SU-DHL-6 (cell line): ENCODE data around the gene ARIH1.

Experiments used
- H2AFZ ChIP-seq: fragments of 200-600 bp; sonication (generic); 2 replicates; pipeline ENCODE4 v1.6.1; 2014; ENCODE audit warnings: low read depth, mild to moderate bottlenecking, moderate library complexity, mixed read lengths, antibody characterized with exemption, low read length; ENCODE audit not compliant: severe bottlenecking
- H3F3A ChIP-seq: fragments of 200-600 bp; shearing (Covaris generic); 2 replicates; pipeline ENCODE4 v1.6.0; 2016; ENCODE audit warnings: antibody characterized with exemption, mild to moderate bottlenecking; ENCODE audit not compliant: insufficient read depth
- H3K27ac ChIP-seq: fragments of 200-600 bp; sonication (generic); 2 replicates; pipeline ENCODE4 v1.5.1; 2016; ENCODE audit warnings: low read depth, mild to moderate bottlenecking, low read length, moderate library complexity, mixed read lengths
- H3K27me3 ChIP-seq: fragments of 200-600 bp; sonication (generic), shearing (Covaris generic); 2 replicates; pipeline ENCODE4 v1.6.0; 2014; ENCODE audit warnings: mild to moderate bottlenecking, low read length
- H3K36me3 ChIP-seq: fragments of 200-600 bp; sonication (generic); 2 replicates; pipeline ENCODE4 v1.6.1; 2014; ENCODE audit warnings: mild to moderate bottlenecking, low read length, mixed read lengths
- H3K4me2 ChIP-seq: fragments of 300-600, 200-600 bp; shearing (Covaris generic), sonication (generic); 2 replicates; pipeline ENCODE4 v1.6.0; 2014; ENCODE audit warnings: low read length, low read depth, mild to moderate bottlenecking; ENCODE audit not compliant: poor library complexity, severe bottlenecking
- H3K4me3 ChIP-seq: fragments of 200-600 bp; sonication (generic); 2 replicates; pipeline ENCODE4 v1.5.1; 2014; ENCODE audit warnings: antibody characterized with exemption, low read length, mild to moderate bottlenecking, mixed read lengths; ENCODE audit not compliant: insufficient read depth, poor library complexity, severe bottlenecking
- H3K79me2 ChIP-seq: fragments of 200-600 bp; sonication (generic); 2 replicates; pipeline ENCODE4 v1.6.1; 2014; ENCODE audit warnings: mild to moderate bottlenecking, low read length, moderate library complexity; ENCODE audit not compliant: insufficient read depth
- H3K9ac ChIP-seq: fragments of 200-600 bp; sonication (generic); 2 replicates; pipeline ENCODE4 v1.7.0; 2014; ENCODE audit warnings: mild to moderate bottlenecking, low read length
- H3K9me2 ChIP-seq: fragments of 200-600 bp; sonication (generic); replicated peaks from 2 replicates; pipeline ENCODE4 v1.6.1; 2014; ENCODE audit warnings: low read length; ENCODE audit not compliant: insufficient read depth
- H3K9me3 ChIP-seq: fragments of 200-600 bp; sonication (generic); 2 replicates; pipeline ENCODE4 v1.6.1; 2014; ENCODE audit warnings: low read length, mixed read lengths; ENCODE audit not compliant: insufficient read depth
- H4K20me1 ChIP-seq: fragments of 200-600 bp; sonication (generic); 2 replicates; pipeline ENCODE4 v1.6.1; 2014; ENCODE audit warnings: low read depth, mild to moderate bottlenecking, antibody characterized with exemption, low read length, moderate library complexity, mixed read lengths
- EZH2phosphoT487 ChIP-seq: fragments of 200-600 bp; sonication (generic), shearing (Covaris generic); conservative IDR thresholded peaks from 2 replicates; pipeline ENCODE4 v1.6.1; 2018; ENCODE audit warnings: mild to moderate bottlenecking, antibody characterized with exemption, low read length, moderate library complexity, mixed read lengths
- TF ChIP-seq, protein P1 (sequence below): fragments of 200-600 bp; sonication (generic); IDR thresholded peaks from one replicate; pipeline ENCODE4 v1.5.1; 2017; ENCODE audit warnings: antibody characterized with exemption, mild to moderate bottlenecking, low read length, moderate library complexity; ENCODE audit not compliant: insufficient read depth, poor library complexity, severe bottlenecking

ARIH1 gene

GRCh38 chr15:72590427-72590826 lies 116.3 kb downstream of the ARIH1 start:
- Histone ChIP-seq H3K9me2 (no peaks in the 10 kb centered on the region), H3F3A (no peaks in the 10 kb centered on the region), H3K36me3 (0 out of 2 replicates have a peak, but pooled peaks cover 2% of the 10 kb centered on the region), H3K27me3 (no peaks in the 10 kb centered on the region), H2AFZ (no peak overlapping the region), H3K9me3 (no peaks in the 10 kb centered on the region), H4K20me1 (no peaks in the 10 kb centered on the region), H3K4me3 (no peak overlapping the region), H3K79me2 (no peaks in the 10 kb centered on the region), H3K9ac (no peak overlapping the region), H3K27ac (no peak overlapping the region), H3K4me2 (no peak overlapping the region)
- TF ChIP-seq EZH2phosphoT487, result no peak
- TF ChIP-seq, protein P1, sequence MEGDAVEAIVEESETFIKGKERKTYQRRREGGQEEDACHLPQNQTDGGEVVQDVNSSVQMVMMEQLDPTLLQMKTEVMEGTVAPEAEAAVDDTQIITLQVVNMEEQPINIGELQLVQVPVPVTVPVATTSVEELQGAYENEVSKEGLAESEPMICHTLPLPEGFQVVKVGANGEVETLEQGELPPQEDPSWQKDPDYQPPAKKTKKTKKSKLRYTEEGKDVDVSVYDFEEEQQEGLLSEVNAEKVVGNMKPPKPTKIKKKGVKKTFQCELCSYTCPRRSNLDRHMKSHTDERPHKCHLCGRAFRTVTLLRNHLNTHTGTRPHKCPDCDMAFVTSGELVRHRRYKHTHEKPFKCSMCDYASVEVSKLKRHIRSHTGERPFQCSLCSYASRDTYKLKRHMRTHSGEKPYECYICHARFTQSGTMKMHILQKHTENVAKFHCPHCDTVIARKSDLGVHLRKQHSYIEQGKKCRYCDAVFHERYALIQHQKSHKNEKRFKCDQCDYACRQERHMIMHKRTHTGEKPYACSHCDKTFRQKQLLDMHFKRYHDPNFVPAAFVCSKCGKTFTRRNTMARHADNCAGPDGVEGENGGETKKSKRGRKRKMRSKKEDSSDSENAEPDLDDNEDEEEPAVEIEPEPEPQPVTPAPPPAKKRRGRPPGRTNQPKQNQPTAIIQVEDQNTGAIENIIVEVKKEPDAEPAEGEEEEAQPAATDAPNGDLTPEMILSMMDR, result no peak

DNA sequence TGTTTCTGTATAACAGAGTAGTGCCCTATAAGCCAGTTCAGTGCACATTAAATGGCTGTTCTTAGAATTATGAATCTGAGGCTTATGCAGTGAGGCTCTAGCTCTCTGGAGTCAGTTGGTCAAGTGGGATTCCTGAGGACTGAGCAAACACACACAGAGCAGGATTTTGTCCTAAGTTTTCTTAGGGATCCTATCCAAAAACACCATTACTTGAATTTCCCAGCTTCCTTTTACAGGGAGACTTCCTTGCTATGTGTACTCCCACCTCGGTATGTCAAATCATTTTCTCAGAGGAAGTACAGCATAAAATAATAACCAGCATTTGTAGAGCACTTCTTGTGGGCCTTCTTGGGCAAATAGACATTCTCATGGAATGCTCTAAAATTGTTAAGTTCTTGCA lies 117.2 kb downstream of the ARIH1 start:
- Histone ChIP-seq H3K79me2 (no peaks in the 10 kb centered on the region), H3K9me2 (no peaks in the 10 kb centered on the region), H3K9ac (no peak overlapping the region), H3K9me3 (no peaks in the 10 kb centered on the region), H3K4me3 (no peak overlapping the region), H3K4me2 (no peak overlapping the region), H2AFZ (no peak overlapping the region), H3K27ac (no peak overlapping the region), H3K36me3 (no peaks in the 10 kb centered on the region), H3F3A (no peaks in the 10 kb centered on the region), H3K27me3 (no peaks in the 10 kb centered on the region), H4K20me1 (no peaks in the 10 kb centered on the region)
- TF ChIP-seq EZH2phosphoT487, result no peak
- TF ChIP-seq, protein P1, result no peak

DNA sequence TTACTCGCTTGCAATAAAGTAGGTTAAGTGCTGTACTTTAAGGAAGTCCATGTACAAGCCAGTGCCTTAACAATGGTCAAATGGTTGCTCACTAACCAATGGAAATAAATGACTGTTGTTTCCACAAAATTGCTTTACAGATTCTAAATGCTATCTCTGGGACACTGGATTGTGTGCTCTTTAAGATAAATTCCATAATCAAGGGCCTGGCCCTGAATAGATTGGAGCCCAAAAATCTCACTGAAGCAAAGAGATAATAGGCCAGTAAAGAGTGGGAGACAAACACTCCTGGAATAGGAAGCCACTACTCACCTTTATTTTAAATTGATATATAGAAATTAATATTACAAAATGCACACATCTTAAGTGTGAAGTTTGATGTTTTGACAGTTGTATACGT lies 118.0 kb downstream of the ARIH1 start:
- Histone ChIP-seq H3K4me2 (no peak overlapping the region), H3K27me3 (no peaks in the 10 kb centered on the region), H3K9ac (no peak overlapping the region), H2AFZ (no peak overlapping the region), H3K36me3 (no peaks in the 10 kb centered on the region), H3K4me3 (no peak overlapping the region), H4K20me1 (no peaks in the 10 kb centered on the region), H3K9me3 (no peaks in the 10 kb centered on the region), H3K9me2 (no peaks in the 10 kb centered on the region), H3K27ac (no peak overlapping the region), H3K79me2 (no peaks in the 10 kb centered on the region), H3F3A (no peaks in the 10 kb centered on the region)
- no peak for TF ChIP-seq EZH2phosphoT487
- TF ChIP-seq, protein P1, result no peak

DNA sequence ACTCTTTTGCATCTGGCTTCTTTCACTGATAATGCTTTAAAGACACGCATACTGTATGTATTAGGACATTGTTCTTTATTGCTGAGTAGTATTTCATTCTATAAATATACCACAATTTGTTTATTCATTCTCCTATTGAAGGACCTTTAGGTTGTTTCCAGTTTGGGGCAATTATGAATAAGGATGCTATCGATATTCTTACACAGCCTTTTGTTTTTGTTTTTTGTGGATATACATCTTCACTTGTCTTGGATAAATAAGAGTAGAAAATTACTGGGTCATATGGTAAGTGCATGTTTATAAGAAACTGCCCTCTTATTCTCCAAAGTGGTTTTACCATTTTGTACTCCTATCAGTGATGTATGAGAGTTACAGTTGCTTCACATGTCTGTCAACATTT lies 118.5 kb downstream of the ARIH1 start:
- H3K4me2 ChIP-seq, result no peak overlapping the region
- no peak overlapping the region for H3K4me3 ChIP-seq
- no peaks in the 10 kb centered on the region for H3K9me2 ChIP-seq
- H3K79me2 ChIP-seq, result no peaks in the 10 kb centered on the region
- H3K9ac ChIP-seq, result no peak overlapping the region
- no peak overlapping the region for H3K27ac ChIP-seq
- H3F3A ChIP-seq, result no peaks in the 10 kb centered on the region
- H2AFZ ChIP-seq, result no peak overlapping the region
- H3K36me3 ChIP-seq, result no peaks in the 10 kb centered on the region
- TF ChIP-seq EZH2phosphoT487, result no peak
- TF ChIP-seq, protein P1, result no peak
- H3K9me3 ChIP-seq, result no peaks in the 10 kb centered on the region
- no peaks in the 10 kb centered on the region for H4K20me1 ChIP-seq
- no peaks in the 10 kb centered on the region for H3K27me3 ChIP-seq
